Measurements from ENCODE around the gene OSER1.

OSER1 gene

DNA sequence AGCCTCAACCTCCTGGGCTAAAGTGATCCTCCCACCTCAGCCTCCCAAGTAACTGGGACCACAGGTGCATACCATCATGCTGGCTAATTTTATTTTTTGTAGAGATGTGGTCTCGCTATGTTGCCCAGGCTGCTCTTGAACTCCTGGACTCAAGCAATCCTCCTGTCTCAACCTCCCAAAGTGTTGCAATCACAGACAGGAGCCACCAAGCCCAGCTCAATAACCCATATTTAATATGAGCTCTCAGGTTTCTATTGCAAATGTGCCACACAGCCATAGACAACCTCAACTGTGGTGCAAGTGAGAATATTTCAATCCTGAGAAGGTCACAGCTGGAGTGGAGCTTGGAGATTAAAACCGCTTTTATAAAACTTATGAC lies 38.0 kb downstream of the OSER1 start:
- no peak for DNase-seq

DNA sequence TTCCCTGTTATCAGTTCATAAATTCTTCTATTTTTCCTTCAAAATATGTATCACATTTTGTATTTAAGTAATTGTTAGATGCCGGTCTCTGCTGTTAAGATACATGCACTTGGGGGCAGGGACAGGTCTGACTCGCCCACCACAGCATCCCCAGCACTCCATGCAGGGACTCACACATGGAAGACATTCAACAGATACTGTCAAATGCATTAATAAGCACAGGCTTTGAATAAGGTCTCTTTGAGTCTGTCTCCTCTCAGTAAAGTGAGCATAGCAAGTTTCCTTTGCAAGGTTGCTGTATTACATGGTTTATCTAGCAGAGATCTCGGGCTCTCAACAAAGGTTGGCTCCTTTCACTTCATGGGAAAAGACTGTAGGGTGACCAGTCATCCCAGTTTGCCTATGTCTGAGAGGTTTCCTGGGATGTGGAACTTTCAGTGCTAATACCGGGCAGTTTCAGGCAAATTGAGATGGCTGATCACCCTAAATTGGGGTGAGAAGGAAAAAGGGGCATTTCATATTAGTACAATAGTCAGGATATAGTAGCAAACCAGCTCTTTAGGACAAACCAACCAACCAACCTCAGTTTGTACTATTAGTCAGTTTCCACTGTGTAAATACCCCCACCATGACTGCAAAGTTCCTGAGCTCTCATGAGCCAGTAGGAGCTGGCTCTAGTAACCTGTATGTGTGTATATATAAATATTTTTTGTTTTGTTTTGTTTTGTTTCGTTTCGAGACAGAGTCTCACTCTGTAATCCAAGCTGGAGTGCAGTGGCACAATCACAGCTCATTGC lies 38.6 kb downstream of the OSER1 start:
- no peak for DNase-seq

DNA sequence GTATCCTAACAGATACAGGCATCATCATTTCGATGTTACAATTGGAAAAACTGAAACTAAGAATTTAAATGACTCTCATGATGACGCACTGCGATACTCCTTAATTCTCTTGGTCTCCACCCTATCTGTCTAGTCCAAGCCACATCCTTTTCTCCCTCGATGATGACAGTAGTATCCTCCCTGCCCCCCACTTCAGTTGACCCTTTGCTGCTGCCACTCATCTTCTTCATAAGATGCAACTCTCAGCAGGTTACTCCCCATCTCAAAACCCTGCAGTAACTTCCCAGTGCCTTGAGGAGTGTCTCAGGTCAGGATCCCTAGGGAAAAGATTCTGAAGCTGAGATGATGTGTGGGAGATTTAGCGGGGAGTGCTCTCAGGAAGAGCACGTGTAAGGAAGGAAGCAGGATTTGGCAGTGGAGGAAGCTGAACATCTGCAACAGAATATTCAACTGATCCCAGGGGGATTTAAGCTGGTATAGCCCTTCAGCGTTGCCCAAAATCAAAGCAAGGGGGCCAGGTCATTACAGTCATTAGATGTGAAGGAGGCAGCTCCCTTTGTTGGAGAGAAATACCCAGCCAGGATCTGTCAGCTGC lies 39.7 kb downstream of the OSER1 start:
- no peak for DNase-seq

DNA sequence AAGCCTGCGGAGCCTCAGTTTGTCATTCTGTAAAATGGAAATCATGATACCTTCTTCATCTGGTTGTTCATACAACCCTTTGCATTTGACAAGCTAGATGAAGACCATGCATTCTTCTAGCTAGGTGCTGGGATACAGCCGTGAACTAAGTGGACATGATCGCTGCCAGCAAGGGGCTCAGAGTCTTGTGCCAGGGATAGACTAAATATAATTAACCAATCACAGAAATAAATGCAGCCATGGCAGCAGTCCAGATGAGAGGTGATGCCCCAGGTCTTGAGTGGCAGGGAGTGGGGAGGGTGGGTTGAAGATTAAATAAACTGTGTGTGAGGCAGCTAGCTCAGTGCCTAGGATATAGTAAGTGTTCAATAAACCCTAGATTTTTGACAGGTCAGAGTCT lies 42.8 kb downstream of the OSER1 start:
- no peak for DNase-seq

DNA sequence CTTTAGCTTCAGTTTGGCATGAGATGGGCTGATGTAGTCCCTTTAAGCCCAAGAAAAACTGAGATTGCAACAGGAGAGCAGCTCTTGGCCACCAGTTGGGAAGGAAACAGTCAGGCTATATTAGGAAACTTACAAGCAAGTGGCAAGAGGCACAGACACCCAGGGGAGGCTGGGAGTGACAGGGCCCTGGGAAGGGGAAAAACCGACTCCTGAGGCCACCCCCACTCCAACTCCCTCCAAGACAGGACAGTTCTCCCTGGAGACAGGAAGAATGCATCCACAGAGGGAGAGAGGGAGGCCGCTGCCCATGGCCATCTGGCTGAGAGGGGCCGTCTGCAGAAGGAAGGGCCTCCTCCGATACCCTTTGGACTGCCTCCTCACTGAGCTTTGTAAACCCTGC lies 44.1 kb downstream of the OSER1 start:
- no peak for DNase-seq

DNA sequence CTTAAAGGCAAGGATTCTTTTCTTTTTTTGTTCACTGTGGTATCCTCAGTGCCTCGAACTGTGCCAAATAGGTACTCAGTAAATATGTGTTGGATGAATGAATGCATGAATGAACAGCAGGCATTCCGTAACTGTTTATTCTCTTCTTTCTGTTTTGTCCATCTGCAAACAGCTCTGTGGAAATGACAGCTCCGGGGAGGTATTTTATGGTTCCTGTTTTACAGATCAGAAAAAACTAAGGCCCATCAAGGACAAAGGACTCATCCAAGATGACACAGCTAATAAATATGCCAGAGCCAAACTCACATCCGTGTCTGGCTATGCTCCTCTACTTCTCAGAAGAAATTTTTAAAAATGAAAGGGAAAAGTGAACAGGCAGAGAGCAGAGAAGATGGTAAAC lies 44.6 kb downstream of the OSER1 start:
- no peak for DNase-seq

DNA sequence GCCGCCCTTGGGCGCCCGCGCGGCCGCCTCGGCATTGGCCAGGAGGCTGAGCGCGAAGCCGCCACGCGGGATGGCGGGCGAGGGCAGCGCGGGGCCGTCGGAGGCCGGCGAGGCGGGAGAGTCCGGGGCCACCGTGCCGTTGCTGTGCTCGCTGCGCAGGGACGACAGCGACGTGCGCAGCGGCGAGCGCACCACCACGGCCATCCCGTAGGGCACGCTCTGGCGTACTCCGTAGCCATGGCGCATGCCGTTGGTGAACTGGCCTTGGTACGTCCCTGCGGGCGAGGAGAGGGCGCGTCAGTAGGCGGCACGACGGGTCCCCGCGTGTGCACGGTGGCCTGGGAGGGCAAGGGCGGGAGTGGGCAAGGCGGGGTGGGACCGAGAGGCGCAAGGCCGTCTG lies 50.4 kb downstream of the OSER1 start:
- DNase-seq = no peak

DNA sequence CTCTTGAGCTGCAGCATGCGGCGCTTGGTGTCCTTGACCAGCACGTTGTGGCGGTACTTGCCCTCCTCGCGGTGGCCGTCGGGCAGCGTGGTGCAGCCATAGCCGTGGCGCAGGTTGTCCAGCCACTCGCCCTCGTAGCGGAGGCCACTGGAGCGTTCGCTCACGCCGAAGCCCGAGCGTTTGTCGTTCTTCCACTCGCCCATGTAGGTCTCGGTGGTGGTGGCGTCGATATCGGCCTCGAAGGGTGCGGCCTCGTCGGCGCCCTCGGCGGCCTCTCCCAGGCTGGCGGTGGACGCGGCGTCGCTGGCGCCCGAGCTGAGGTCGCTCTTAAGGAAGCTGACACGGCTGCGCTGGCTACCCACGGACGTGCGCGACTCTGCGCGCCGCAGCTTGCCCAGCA lies 50.9 kb downstream of the OSER1 start:
- DNase-seq = no peak

DNA sequence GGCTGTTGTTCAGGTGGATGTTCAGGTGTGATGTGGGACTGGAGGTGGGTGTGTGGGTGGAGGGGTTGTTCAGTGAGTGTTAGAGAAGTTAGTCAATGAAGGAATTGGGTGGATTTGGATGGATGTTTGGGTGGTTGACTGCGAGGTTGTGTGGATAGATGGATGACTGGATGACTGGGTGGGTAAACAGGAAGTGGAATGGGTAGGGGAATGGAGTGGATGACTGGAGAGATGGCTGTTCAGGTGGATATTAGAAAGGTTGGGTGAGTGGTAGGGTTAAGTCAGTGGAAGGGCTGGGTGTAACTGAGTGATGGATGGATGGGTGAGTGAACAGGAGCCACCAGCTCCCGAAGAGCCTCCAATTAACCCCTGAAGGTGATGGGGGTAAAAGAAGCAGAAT lies 51.4 kb downstream of the OSER1 start:
- no peak for DNase-seq

DNA sequence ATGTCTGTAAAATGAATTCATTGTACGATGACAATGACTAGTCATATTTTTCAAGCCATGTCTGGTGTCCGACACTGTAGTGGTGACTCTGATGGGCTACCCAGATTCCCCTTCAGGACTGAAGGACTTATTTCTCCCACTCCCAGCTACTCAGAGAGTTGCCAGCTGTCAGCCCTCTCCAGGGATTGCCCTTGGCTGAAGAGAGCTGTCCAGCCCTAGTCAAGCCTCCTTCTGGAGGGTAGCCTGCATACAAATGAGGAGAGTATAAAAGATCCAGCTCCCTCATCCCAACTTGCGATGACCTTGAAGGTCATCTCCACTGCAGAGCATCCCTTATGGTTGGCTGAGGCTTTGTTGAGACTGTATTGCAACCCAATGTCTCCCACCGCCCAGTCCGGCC lies 53.5 kb downstream of the OSER1 start:
- no peak for DNase-seq

DNA sequence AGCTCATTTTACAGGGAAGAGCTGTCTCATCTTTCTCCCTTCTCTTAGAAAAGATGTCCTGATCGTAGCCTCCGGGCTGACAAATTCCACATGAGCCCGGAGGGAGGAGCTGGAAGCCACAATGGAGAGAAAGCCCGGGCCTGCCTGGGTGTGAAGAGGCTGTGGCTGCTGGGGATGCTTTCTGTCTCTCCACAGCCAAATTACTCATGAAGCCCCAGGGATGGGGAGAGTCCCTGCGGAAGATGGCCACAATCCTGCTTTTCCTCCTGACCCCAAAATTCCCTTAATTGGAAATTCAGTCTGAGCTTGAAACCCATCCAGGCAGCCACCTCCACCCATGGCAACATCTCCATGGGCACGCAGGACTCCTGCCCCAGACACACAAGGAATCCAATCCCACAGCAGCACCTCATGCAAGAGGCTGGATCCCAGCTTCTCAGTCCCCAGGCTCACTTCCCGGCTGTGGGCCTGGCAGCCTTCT lies 56.0 kb downstream of the OSER1 start:
- DNase-seq = no peak

DNA sequence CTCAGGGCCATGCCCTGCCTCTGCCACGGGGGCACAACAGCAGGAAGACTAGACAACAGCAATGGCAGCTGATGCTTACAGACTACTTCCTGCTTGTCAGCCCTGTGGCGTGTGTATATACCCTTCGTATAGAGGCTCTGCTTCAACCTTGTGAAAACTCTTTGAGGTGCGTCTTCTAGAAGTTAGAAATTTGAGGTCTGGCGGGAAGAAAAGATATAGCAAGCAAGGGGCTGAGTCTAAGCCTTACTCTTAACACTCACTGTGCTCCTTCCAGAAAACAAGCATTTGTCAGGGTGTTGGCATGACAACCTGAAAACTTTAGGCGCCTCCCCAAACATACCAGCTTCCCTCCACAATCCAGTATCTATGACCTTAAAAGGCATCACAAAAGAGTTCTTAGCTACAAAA lies 56.9 kb downstream of the OSER1 start:
- DNase-seq = peak; percentile 69

DNA sequence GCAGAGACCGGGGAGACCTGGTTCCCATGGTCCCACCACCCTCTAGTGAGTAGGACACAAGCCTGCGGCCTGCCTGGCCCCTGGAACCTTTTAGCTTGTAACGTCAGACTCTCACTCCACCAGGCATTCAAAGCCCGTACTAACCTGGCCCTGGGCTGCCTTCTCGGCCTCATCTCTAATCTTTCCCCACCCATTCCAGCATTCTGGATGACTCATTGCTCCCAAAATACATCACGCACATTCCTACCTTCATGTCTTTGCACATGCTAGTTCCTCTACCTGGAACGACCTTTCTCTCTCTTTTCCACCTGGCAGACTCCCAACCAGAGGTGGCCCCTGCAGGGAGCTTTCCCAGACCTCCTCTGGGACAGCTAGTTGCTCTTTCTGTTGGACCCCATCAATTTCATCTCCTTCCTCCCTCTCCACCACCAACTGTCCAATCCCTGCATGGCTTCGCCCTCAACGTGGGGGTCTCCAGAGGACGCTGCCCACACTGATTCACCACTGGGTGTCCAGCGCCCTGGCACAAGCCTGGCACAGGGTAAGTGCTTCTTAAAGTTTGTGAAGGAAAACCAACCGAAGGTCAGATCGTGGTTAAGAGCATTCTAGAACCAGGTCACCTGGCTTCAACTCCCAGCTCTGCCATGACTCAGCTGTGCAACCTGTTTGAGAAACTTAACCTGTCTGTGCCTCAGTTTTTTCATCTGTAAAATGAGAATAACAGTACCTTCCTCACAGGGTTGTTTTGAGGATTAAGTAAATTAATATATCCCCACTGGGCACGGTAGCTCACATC lies 58.8 kb downstream of the OSER1 start:
- no peak for DNase-seq

DNA sequence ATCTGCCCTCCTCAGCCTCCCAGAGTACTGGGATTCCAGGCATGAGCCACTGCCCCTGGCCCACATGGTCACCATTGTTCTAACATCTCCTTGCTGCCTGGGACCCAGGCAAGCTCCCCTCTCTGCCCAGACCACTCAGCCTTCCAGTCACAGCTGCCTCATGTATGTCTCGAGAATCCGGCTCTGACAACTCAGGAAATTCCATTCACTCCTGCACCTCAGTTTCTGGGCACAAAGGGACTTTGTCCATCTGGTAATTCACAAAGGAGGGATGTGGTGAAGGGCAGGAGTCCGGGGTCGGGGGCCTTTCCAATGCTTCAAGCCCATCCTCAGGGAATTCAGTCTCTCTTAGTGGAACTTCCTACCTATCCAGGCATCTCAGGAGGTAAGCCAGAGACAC lies 64.3 kb downstream of the OSER1 start:
- DNase-seq = no peak
